Mesothelial cell of epicardium (in vitro differentiated cells): Measurements from ENCODE around the gene PLEKHH2. TPM values are rescaled to one million over a fixed set of nuclear protein-coding genes. Genes with fewer than 3 reads are reported as not detected.
"Not testable (repeated sequence)": the region's sequence is repeated elsewhere in the genome, so short reads cannot be mapped to it uniquely, and the experiment has no call there.

Experiments used
- DNase-seq, 2 experiments: peaks; one replicate each; pipeline ENCODE4 v3.0.0; 2021; ENCODE audit warnings: low spot score in 2 of 2; ENCODE audit not compliant: unreplicated experiment in 2 of 2
- H3K27ac Mint-ChIP-seq: 2 replicates; pipeline ENCODE4 v1.8.0; 2021; ENCODE audit warnings: mixed read lengths
- H3K27me3 Mint-ChIP-seq: 2 replicates; pipeline ENCODE4 v1.8.0; 2021; ENCODE audit warnings: low read depth, mixed read lengths
- H3K36me3 Mint-ChIP-seq: 2 replicates; pipeline ENCODE4 v1.8.0; 2021; ENCODE audit warnings: mixed read lengths
- H3K4me1 Mint-ChIP-seq: 2 replicates; pipeline ENCODE4 v1.8.0; 2021; ENCODE audit warnings: mixed read lengths
- H3K4me3 Mint-ChIP-seq: 2 replicates; pipeline ENCODE4 v1.8.0; 2021; ENCODE audit warnings: mild to moderate bottlenecking, moderate library complexity, mixed read lengths
- H3K9me3 Mint-ChIP-seq: 2 replicates; pipeline ENCODE4 v1.8.0; 2021; ENCODE audit warnings: mixed read lengths
- total RNA-seq: library from RNA; stranded (reverse); gene quantifications from 3 replicates; pipeline ENCODE4 v1.2.1, GENCODE V29; 2021
- TF ChIP-seq, protein P1 (sequence below): fragments of 200-600 bp; sonication (generic); IDR thresholded peaks from one replicate; pipeline ENCODE4 v1.5.0; 2021; ENCODE audit warnings: antibody characterized with exemption; ENCODE audit not compliant: unreplicated experiment

The PLEKHH2 gene
- total RNA-seq, 1 donor from 2014 or later, result 12.0 TPM

DNA sequence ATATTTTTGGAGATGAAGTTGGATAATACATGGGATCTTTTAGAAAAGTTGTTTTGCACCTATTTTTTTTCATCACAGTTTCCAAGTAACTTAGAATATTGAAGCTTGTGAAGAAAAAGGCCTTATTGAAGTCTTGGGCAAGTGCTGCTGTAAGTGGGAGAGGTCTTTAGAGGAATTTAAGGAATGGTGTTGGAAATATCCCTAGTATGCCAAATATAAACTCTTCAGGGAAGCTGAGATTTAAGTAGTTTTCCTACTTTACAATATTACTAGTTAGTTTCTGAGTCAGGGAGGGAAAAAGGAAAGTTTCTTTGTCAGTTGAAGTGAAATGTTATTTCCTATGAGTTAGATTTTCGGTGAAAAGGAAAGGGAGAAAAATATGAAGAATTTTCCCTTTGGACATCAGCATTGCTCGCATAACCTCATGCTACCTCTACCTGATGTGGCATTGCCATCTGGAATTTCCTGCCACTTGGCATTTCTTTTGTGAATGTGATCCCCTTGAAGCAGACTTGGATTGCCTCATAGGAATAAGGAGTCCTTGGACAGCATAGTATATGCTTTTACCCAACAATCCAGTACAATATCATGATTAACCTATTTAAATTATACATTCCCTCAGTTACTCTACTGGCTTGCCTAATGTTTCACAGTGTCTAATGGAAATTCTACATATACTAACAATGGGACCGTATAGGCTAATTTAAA lies 12.1 kb downstream of the PLEKHH2 start:
- Mint-ChIP-seq H3K4me1 (peaks cover 9% of the 10 kb centered on the region), H3K9me3 (no peaks in the 10 kb centered on the region), H3K27me3 (peaks cover 12% of the 10 kb centered on the region), H3K36me3 (no peaks in the 10 kb centered on the region), H3K4me3 (no peak overlapping the region), H3K27ac (peak overlapping the region; percentile 83)
- DNase-seq, result no peak
- TF ChIP-seq, protein P1, sequence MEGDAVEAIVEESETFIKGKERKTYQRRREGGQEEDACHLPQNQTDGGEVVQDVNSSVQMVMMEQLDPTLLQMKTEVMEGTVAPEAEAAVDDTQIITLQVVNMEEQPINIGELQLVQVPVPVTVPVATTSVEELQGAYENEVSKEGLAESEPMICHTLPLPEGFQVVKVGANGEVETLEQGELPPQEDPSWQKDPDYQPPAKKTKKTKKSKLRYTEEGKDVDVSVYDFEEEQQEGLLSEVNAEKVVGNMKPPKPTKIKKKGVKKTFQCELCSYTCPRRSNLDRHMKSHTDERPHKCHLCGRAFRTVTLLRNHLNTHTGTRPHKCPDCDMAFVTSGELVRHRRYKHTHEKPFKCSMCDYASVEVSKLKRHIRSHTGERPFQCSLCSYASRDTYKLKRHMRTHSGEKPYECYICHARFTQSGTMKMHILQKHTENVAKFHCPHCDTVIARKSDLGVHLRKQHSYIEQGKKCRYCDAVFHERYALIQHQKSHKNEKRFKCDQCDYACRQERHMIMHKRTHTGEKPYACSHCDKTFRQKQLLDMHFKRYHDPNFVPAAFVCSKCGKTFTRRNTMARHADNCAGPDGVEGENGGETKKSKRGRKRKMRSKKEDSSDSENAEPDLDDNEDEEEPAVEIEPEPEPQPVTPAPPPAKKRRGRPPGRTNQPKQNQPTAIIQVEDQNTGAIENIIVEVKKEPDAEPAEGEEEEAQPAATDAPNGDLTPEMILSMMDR, result no peak

DNA sequence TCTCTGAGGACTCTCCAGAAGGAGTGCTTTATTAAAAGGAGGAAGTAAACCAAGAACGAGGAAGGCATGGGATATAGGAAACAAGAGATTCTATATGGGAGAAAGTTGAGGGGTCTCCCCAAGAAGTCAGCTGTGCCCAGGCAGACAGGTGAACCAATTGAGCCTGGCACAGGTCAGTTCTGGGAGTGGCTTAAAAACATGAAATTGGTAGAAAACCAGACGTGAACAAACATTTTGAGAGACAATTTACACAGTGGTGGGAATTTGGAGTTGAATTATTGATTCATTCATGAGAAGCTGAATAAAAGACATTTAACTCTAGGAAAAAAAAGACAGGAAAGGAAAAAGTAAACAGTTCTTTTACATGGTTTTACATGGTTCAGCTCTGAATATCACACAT lies 16.4 kb downstream of the PLEKHH2 start:
- peaks cover 14% of the 10 kb centered on the region for H3K27me3 Mint-ChIP-seq
- no peaks in the 10 kb centered on the region for H3K9me3 Mint-ChIP-seq
- TF ChIP-seq, protein P1, result no peak
- H3K36me3 Mint-ChIP-seq, result no peaks in the 10 kb centered on the region
- no peak overlapping the region for H3K4me3 Mint-ChIP-seq
- peaks cover 9% of the 10 kb centered on the region for H3K4me1 Mint-ChIP-seq
- DNase-seq, result no peak
- H3K27ac Mint-ChIP-seq, result no peak overlapping the region

- Mint-ChIP-seq H3K36me3 (no peaks in the 10 kb centered on the region), H3K4me1 (no peaks in the 10 kb centered on the region), H3K9me3 (no peaks in the 10 kb centered on the region), H3K27ac (no peak overlapping the region), H3K4me3 (no peak overlapping the region), H3K27me3 (peaks cover 14% of the 10 kb centered on the region)
- TF ChIP-seq, protein P1, result no peak
- no peak for DNase-seq
Measured at GRCh38 chr2:43657241-43657640, 20.2 kb downstream of the PLEKHH2 start.

DNA sequence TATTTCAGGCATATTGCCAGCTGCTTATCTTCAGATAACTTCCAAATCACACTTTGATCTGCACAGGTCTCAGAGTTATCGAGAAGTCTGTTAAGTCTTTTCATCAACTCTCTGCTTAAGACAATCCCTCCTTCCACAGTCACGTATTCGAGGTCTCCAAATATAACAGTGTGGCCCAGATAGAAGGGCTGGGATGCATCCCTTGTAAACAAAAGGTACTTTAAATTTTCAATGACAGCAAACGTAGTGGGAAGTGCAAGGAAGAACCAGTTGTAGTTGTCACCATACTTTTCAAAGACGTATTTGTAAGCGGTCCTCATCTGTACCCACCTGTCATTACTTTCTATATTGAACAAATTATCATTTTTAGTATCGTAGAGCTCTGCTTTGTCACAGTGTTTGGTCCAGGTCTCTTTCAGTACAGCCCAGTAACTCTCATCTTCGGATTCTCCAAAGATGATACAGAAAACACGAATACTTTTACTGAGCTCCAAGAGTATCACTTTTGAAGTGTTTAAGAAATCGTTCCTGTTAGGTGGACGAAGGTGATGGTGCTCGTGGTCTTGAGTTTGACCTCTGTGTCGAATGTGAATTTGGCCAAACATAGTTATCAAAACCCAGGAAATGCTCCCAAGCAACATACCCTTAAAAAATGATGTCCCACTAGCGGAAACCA lies 38.7 kb downstream of the PLEKHH2 start:
- H3K27ac Mint-ChIP-seq, result no peak overlapping the region
- peak overlapping the region; percentile 59 for H3K4me3 Mint-ChIP-seq
- TF ChIP-seq, protein P1, result no peak
- no peaks in the 10 kb centered on the region for H3K4me1 Mint-ChIP-seq
- H3K36me3 Mint-ChIP-seq, result peaks cover 3% of the 10 kb centered on the region
- DNase-seq, result no peak
- H3K9me3 Mint-ChIP-seq, result peaks cover 23% of the 10 kb centered on the region
- H3K27me3 Mint-ChIP-seq, result no peaks in the 10 kb centered on the region

DNA sequence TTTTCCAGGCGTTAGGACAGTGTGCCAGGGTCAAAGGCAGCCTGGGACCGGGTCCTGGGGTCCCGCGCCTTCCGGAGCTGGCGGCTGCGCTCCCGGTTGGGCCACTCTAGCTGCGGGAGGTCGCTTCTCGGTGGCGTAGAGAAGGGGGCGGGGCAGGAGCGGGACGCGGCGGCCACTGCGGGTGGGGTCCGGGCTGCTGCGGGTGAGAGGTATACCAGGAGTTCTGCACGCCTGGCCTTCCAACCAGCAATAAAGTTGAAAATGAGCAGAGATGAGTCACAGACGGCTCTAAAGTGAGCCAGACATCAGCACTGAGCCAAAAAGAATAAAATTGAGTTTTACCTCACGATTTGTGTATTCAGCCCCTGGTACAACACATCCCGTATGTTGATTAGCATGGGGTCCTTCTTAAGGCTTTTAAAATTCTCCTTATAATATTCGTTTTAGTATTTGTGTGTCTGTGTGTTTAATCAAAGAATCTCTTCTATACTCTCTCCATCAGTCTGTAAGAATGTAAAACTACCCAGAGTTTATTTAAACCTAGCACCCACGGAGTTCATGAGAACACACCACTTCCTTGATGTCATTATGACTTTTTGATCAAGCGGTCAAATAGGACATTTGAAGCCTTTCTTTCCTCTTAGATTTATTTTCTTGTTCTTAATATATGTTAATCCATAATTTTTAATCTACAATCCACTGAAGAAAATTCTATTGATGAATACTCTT lies 39.4 kb downstream of the PLEKHH2 start, which contains the start of gene C1GALT1C1L:
Gene C1GALT1C1L (minus strand): TSS at position 108 of the 729 bp plus-strand sequence. CDS start 107 bp downstream, at position 1.
- no peaks in the 10 kb centered on the region for H3K4me1 Mint-ChIP-seq
- peak within 1 kb of the TSS; percentile 59 for H3K4me3 Mint-ChIP-seq

DNA sequence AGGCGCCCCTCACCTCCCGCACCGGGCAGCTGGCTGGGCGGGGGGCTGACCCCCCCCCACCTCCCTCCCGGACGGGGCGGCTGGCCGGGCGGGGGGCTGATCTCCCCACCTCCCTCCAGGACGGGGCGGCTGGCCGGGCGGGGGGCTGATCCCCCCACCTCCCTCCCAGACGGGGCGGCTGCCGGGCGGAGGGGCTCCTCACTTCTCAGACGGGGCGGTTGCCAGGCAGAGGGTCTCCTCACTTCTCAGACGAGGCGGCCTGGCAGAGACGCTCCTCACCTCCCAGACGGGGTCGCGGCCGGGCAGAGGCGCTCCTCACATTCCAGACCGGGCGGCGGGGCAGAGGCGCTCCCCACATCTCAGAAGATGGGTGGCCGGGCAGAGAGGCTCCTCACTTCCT lies 40.7 kb downstream of the PLEKHH2 start:
- H3K4me1 Mint-ChIP-seq, result not testable (repeated sequence)

More for the DNA sequence above, 39.4 kb downstream of the PLEKHH2 start, which contains the start of gene C1GALT1C1L:
- Mint-ChIP-seq H3K36me3 (peaks cover 3% of the 10 kb centered on the region), H3K27ac (no peak within 1 kb of the TSS), H3K27me3 (no peaks in the 10 kb centered on the region), H3K9me3 (peaks cover 21% of the 10 kb centered on the region)
- TF ChIP-seq, protein P1, result no peak
- no peak for DNase-seq

More for the DNA sequence above, 40.7 kb downstream of the PLEKHH2 start:
- H3K9me3 Mint-ChIP-seq, H3K36me3 Mint-ChIP-seq, DNase-seq, H3K27me3 Mint-ChIP-seq, H3K27ac Mint-ChIP-seq, H3K4me3 Mint-ChIP-seq: not testable (repeated sequence)
